Epithelial cell of esophagus (primary cell): ENCODE data around the gene ROCK2.

ENCODE experiments used
- DNase-seq: peaks from one replicate; pipeline ENCODE4 v3.0.0; 2010; ENCODE audit warnings: low read depth
- H3K4me3 ChIP-seq: 2 replicates; pipeline ENCODE4 v1.5.1; 2011; ENCODE audit warnings: mild to moderate bottlenecking, low read length, control low read depth
- TF ChIP-seq, protein P1 (sequence below): IDR thresholded peaks from 2 replicates; pipeline ENCODE4 v1.5.1; 2011; ENCODE audit warnings: low read depth, mild to moderate bottlenecking, low read length, control low read depth, inconsistent platforms; ENCODE audit not compliant: insufficient read depth; ENCODE audit errors: missing control alignments

The ROCK2 gene

DNA sequence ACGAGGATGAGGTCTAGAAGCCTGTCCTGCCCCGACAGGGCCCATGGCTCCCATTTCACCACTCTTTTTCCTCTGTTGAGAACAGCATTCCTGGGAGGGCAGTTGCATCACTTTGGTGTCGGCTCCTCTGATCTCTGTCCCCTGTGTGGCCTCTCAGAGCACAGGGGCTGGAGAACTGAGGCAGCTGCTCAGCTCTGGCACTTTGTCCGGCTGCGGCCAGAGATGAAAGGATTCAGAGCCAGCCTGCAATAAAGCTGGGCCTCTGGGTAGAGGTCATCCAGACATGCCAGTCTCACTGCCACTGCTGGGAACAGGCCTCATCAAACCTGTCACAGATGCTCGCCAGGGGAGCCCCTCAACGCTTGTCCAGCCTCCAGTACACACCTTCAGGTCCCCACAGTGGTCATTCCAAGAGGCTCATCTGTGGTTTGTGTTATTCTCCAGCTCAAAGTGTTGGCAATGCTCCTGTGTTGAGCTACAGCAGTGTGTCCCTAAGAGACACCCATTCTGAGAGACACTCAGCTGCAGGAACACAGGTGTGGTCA is 13.1 kb upstream of the ROCK2 start:
- no peak for DNase-seq
- H3K4me3 ChIP-seq: no peak overlapping the region
- TF ChIP-seq, protein P1, sequence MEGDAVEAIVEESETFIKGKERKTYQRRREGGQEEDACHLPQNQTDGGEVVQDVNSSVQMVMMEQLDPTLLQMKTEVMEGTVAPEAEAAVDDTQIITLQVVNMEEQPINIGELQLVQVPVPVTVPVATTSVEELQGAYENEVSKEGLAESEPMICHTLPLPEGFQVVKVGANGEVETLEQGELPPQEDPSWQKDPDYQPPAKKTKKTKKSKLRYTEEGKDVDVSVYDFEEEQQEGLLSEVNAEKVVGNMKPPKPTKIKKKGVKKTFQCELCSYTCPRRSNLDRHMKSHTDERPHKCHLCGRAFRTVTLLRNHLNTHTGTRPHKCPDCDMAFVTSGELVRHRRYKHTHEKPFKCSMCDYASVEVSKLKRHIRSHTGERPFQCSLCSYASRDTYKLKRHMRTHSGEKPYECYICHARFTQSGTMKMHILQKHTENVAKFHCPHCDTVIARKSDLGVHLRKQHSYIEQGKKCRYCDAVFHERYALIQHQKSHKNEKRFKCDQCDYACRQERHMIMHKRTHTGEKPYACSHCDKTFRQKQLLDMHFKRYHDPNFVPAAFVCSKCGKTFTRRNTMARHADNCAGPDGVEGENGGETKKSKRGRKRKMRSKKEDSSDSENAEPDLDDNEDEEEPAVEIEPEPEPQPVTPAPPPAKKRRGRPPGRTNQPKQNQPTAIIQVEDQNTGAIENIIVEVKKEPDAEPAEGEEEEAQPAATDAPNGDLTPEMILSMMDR: no peak

DNA sequence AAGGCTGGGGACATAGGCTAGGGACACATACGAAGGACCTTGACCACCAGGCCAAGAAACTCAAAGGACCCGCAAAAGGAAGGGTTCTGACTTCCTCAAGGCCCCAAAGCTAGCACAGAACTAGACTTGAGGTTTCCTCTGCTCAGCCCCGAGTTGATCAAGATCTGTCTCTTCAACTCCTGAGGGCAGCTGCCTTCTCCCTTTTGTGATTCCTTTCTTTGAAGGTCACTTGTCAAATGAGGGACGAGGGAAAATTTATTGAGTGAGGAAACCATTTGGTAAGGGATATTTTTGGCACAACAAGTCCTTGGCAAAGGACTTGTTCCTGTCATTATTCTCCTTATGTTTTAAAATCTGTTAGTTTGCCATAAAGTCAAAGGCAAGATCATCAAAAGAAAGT is 12.3 kb upstream of the ROCK2 start:
- no peak for DNase-seq
- TF ChIP-seq, protein P1: no peak
- H3K4me3 ChIP-seq: no peak overlapping the region

DNA sequence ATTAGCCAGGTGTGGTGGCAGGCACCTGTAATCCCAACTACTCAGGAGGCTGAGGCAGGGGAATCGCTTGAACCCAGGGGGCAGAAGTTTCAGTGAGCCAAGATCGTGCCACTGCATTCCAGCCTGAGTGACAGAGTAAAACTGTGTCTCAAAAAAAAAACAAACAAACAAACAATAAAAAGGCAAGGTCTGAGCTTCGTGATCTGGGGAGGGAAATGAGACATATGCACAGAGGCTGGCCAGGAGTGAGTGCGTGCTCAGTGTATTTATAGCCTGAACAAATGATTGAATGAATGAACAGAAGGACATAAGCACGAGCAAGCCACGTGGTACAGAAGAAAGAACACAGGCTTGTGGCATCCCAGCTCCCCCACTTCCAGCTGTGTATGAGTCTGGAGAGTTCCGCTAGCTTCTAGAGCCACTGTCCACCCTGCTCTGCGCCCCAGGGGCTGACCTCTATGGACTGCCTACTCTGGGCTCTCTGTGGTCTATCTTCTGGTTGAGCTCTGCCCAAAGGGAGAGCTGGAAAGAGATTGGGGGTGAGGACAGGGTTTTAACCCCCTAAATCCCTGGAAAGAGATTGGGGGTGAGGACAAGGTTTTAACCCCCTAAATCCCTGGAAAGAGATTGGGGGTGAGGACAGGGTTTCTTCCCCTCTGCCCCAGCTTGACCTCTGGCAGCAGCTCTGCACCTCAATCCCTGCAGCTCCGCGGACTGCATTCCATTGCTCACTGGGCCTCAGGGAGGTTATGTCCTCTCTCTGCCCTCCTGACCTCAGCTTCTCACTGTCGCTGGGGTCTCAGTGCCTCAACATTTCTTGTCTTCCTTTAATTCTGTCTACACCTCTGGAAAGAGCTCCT is 11.0 kb upstream of the ROCK2 start:
- TF ChIP-seq, protein P1: no peak
- no peak for DNase-seq
- no peak overlapping the region for H3K4me3 ChIP-seq

DNA sequence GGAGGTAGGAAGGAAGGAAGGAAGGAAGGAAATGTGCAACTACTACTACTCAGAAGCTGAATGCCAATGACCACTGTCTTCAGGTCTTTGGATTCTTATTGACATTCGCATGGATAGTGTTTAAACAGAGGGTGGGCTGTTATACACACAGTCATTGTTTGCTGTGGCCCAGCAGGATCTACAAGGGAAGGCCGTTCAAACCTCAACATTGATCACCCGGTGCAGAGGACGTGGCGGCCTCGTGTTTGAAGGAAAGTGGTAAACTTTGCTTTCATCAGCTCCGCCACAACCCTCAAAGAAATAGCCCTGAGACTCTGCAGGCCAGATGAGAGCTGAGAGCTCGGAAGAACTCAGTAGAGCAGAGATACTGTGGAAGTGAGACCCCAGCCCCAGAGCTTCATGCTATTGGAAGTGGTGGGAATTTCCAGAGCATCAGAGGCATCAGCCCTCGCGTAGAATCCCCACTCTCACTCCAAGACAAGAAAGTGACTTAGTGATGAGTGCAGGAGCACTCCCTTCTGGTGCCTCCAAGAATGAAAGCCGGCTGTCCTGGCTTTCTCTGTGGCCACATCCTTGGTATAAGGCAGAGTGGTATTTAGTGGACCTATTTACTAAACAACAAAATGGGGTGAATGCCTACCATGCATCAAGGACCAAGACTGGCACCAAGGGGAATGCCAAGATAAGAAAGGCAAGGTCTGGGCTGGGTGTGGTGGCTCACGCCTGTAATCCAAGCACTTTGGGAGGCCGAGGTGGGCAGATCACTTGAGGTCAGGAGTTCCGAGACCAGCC is 10.1 kb upstream of the ROCK2 start:
- TF ChIP-seq, protein P1: no peak
- no peak overlapping the region for H3K4me3 ChIP-seq
- DNase-seq: no peak

DNA sequence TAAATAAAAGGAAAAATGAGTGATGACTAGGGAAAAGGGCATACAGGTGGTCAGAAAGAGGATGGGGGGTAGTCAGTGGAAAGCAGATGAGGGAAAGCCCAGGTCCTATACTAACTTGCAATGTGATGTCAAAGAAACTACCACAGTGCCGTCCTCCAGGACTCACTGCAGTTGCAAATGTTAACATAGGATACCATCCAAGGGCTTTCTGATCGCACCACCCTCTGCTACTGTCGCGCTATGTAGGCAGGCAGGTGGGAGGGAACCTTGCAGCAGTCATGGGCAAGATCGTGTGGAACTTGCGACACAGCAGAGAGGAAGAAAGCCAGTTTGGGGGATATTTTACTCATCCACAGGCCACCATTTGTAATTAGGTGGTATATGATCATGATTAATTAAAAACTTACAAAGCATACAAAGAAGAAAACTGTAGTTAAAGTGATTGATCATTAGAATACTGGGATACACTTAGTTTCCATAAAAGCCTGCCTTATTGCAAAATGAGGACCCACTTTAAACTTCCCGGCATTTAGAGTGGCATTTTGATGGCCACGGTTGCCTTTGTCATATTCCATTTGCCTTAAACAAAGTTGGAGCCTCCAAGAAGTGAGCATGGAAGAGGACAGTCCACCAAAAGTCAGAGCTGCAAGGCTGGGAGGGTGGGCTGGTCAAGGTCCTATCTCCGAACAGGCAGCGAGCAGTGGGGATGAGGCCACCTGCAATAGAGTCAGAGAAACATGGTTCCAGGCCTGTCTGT is 8.5 kb upstream of the ROCK2 start:
- DNase-seq: peak; percentile 54
- H3K4me3 ChIP-seq: no peak overlapping the region
- TF ChIP-seq, protein P1: no peak

DNA sequence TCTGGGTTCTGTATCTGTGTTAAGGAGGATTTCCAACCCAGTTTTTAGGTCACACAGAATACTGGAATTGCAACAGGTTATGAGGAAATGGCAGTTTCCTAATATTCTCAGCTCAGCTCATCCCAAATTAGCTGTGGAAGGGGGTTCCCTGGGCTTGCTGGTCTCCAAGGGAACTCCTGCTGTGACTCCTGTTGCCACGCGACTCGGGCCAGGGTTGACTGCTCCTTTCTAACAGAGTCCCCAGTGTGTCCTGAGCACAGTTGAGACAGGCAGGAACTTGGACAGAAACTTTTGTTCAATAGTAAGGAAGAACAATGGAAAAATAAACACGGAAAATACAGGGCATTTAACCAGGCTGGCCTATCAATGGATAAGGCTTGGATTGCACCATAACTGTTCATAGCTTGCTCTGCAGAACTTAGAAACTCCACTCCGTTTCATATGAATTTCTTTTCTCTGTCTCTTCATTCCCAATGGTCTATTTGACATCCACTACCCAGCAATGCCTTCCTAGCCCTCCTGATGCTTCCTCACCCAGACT is 3.8 kb upstream of the ROCK2 start:
- TF ChIP-seq, protein P1: no peak
- no peak overlapping the region for H3K4me3 ChIP-seq
- DNase-seq: no peak
